Measurements from ENCODE around the gene SORL1-AS1.

Gene SORL1-AS1

DNA sequence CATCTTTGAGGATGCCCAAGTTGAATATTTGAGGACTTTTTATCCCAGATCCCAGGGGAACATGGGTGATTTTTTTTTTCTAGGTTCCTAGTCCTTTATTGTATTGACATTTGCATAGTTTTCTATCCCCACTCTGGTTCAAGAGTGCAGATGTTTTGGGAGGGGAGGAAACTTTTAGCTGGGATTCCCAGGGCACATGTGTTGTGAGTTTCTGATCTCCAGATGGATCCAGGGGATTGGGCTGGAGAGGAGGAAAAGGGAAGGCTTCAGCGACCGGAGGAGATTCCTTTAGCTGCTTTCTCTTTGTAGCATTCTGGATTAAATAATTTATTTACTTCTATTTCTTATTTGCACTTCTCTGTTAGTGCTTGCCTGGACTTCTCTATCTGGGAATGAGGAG, 14.7 kb upstream of the SORL1-AS1 start:
- CTCF ChIA-PET, result interaction anchor here (0.6 to 1.2 kb wide), 8 partner anchors 8 to 517 kb away, joined by 3 to 6 read pairs (median 3); partner anchors contain the start of gene SORL1-AS1
- POLR2A ChIA-PET, result interaction anchor here (0.9 to 1.5 kb wide), 2 partner anchors 15 to 26 kb away, joined by 3 to 4 read pairs; partner anchors contain the start of genes SORL1 and SORL1-AS1
- Mint-ChIP-seq H3K36me3 (peaks cover 13% of the 10 kb centered on the region), H3K9me3 (no peaks in the 10 kb centered on the region), H3K4me1 (peaks cover 75% of the 10 kb centered on the region), H3K27ac (peak overlapping the region; percentile 64), H3K4me3 (peak overlapping the region; percentile 11), H3K27me3 (ENCODE audit: low read depth) (no peaks in the 10 kb centered on the region)
- DNase-seq (ENCODE audit: low spot score) (no peak), ATAC-seq (no peak)
- TF ChIP-seq USF1 (CRISPR knock-in tag; IDR thresholded peaks at IDR 0.05) (no peak), RORB (CRISPR knock-in tag; IDR thresholded peaks at IDR 0.05) (no peak), NR1H2 (CRISPR knock-in tag; IDR thresholded peaks at IDR 0.05) (no peak), ZNF425 (CRISPR knock-in tag; conservative IDR thresholded peaks at IDR 0.05) (no peak), NFE2L1 (CRISPR knock-in tag; IDR thresholded peaks at IDR 0.05) (no peak), SOX15 (CRISPR knock-in tag; IDR thresholded peaks at IDR 0.05) (no peak), TEAD1 (CRISPR knock-in tag; IDR thresholded peaks at IDR 0.05) (no peak)

DNA sequence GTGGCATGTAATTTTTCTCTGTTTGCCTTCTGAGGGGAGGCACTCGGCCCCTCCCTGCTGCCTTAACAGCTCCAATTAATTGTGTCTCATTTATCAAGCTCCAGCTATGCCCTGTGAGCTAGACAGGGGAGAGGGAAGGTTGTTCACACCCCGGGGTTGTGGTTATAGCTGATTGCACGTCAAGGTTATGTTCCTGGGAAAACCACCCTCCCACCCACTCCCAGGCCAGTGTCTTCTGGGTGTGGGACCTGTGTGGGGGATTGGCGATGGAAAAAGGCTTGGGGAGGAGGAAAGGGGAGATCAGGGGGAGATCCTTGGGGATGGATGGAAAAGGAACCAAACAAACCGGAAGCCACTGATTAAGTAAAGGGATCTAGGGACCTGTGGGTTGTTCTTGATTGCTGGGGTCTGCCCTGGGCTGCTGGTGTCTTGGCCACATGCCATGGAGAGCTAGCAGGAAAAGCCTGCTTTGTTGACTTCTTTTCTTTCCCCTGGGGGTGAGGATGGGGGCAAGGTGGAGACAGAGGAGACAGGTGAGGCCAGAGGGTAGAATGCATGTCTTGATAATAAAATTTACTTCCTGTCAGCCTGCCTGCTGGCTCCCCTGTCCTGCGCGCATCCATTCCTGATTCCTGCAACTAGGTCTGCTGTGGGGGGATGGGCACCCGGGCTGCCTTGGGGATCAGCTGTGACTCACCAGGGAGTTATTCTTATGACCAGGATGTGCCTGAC, 13.5 kb upstream of the SORL1-AS1 start:
- Mint-ChIP-seq H3K27me3 (ENCODE audit: low read depth) (no peaks in the 10 kb centered on the region), H3K36me3 (peaks cover 12% of the 10 kb centered on the region), H3K4me1 (peaks cover 87% of the 10 kb centered on the region), H3K27ac (peak overlapping the region; percentile 97), H3K4me3 (peak overlapping the region; percentile 37), H3K9me3 (no peaks in the 10 kb centered on the region)
- ChIA-PET CTCF (interaction anchor here (1.0 to 1.5 kb wide), 7 partner anchors 10 to 125 kb away, joined by 3 to 7 read pairs (median 4); partner anchors contain the start of gene SORL1), POLR2A (interaction anchor here (0.6 to 1.5 kb wide), 3 partner anchors 9 to 959 kb away, joined by 3 to 4 read pairs (median 3); partner anchors contain the start of genes SORL1 and SORL1-AS1)
- DNase-seq (ENCODE audit: low spot score), result peak; percentile 78
- ATAC-seq, result peak; percentile 75
- no peak for TF ChIP-seq ZNF512 (CRISPR knock-in tag; IDR thresholded peaks at IDR 0.05; ENCODE audit: borderline replicate concordance)
- TF ChIP-seq ZNF263 (CRISPR knock-in tag; IDR thresholded peaks at IDR 0.05; ENCODE audit: low read depth), result no peak
- TF ChIP-seq TCF7 (CRISPR knock-in tag; IDR thresholded peaks at IDR 0.05; ENCODE audit: low read depth), result no peak
- no peak for TF ChIP-seq ELF4 (CRISPR knock-in tag; IDR thresholded peaks at IDR 0.05; ENCODE audit: low read depth)
- TF ChIP-seq SP1 (CRISPR knock-in tag; conservative IDR thresholded peaks at IDR 0.05), result 0 out of 2 replicates have a peak, but pooled peaks have one; percentile 30
- TF ChIP-seq TEAD1 (CRISPR knock-in tag; IDR thresholded peaks at IDR 0.05), result 0 out of 2 replicates have a peak, but pooled peaks have one; percentile 31
- TF ChIP-seq, protein P1, sequence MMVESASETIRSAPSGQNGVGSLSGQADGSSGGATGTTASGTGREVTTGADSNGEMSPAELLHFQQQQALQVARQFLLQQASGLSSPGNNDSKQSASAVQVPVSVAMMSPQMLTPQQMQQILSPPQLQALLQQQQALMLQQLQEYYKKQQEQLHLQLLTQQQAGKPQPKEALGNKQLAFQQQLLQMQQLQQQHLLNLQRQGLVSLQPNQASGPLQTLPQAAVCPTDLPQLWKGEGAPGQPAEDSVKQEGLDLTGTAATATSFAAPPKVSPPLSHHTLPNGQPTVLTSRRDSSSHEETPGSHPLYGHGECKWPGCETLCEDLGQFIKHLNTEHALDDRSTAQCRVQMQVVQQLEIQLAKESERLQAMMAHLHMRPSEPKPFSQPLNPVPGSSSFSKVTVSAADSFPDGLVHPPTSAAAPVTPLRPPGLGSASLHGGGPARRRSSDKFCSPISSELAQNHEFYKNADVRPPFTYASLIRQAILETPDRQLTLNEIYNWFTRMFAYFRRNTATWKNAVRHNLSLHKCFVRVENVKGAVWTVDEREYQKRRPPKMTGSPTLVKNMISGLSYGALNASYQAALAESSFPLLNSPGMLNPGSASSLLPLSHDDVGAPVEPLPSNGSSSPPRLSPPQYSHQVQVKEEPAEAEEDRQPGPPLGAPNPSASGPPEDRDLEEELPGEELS (CRISPR knock-in tag; IDR thresholded peaks at IDR 0.05), result peak; percentile 56; the same call in 1 of the 2 replicates
- TF ChIP-seq ZNF121 (CRISPR knock-in tag; IDR thresholded peaks at IDR 0.05), result no peak
- 0 out of 2 replicates have a peak, but pooled peaks have one; percentile 15 for TF ChIP-seq FOXP1 (CRISPR knock-in tag; IDR thresholded peaks at IDR 0.05; ENCODE audit: borderline replicate concordance)
- no peak for TF ChIP-seq USF2 (CRISPR knock-in tag; IDR thresholded peaks at IDR 0.05)
- TF ChIP-seq, protein P2, sequence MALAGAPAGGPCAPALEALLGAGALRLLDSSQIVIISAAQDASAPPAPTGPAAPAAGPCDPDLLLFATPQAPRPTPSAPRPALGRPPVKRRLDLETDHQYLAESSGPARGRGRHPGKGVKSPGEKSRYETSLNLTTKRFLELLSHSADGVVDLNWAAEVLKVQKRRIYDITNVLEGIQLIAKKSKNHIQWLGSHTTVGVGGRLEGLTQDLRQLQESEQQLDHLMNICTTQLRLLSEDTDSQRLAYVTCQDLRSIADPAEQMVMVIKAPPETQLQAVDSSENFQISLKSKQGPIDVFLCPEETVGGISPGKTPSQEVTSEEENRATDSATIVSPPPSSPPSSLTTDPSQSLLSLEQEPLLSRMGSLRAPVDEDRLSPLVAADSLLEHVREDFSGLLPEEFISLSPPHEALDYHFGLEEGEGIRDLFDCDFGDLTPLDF (CRISPR knock-in tag; IDR thresholded peaks at IDR 0.05), result no peak
- TF ChIP-seq GABPB1 (CRISPR knock-in tag; IDR thresholded peaks at IDR 0.05), result peak; percentile 47; the same call in 1 of the 2 replicates
- TF ChIP-seq ETV6 (CRISPR knock-in tag; IDR thresholded peaks at IDR 0.05), result peak; percentile 28; the same call in 1 of the 2 replicates
- TF ChIP-seq CBFB (CRISPR knock-in tag; IDR thresholded peaks at IDR 0.05; ENCODE audit: low read depth), result no peak
- peak; percentile 67 for TF ChIP-seq FOXK1 (CRISPR knock-in tag; IDR thresholded peaks at IDR 0.05)
- peak; percentile 93 for TF ChIP-seq ZNF281 (CRISPR knock-in tag; IDR thresholded peaks at IDR 0.05)
- TF ChIP-seq ZNF423 (CRISPR knock-in tag; IDR thresholded peaks at IDR 0.05), result peak; percentile 65; the same call in 1 of the 2 replicates

All from WTC11 (cell line).